ENCODE data around the gene KLHL29. TPM values are rescaled to one million over a fixed set of nuclear protein-coding genes. Genes with fewer than 3 reads are reported as not detected.

The KLHL29 gene
- total and polyA plus RNA-seq, 2 experiments from 2014 or later: 1.5 to 6.5 TPM

- TF ChIP-seq CTCF (conservative IDR thresholded peaks at IDR 0.05; ENCODE audit: low read depth in 2 of 2): no peak
- TF ChIP-seq, protein P1, sequence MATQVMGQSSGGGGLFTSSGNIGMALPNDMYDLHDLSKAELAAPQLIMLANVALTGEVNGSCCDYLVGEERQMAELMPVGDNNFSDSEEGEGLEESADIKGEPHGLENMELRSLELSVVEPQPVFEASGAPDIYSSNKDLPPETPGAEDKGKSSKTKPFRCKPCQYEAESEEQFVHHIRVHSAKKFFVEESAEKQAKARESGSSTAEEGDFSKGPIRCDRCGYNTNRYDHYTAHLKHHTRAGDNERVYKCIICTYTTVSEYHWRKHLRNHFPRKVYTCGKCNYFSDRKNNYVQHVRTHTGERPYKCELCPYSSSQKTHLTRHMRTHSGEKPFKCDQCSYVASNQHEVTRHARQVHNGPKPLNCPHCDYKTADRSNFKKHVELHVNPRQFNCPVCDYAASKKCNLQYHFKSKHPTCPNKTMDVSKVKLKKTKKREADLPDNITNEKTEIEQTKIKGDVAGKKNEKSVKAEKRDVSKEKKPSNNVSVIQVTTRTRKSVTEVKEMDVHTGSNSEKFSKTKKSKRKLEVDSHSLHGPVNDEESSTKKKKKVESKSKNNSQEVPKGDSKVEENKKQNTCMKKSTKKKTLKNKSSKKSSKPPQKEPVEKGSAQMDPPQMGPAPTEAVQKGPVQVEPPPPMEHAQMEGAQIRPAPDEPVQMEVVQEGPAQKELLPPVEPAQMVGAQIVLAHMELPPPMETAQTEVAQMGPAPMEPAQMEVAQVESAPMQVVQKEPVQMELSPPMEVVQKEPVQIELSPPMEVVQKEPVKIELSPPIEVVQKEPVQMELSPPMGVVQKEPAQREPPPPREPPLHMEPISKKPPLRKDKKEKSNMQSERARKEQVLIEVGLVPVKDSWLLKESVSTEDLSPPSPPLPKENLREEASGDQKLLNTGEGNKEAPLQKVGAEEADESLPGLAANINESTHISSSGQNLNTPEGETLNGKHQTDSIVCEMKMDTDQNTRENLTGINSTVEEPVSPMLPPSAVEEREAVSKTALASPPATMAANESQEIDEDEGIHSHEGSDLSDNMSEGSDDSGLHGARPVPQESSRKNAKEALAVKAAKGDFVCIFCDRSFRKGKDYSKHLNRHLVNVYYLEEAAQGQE (IDR thresholded peaks at IDR 0.05; ENCODE audit: unreplicated experiment): no peak
Observed at GRCh38 chr2:23587341-23587880, 202.4 kb downstream of the KLHL29 start (continued).

DNA sequence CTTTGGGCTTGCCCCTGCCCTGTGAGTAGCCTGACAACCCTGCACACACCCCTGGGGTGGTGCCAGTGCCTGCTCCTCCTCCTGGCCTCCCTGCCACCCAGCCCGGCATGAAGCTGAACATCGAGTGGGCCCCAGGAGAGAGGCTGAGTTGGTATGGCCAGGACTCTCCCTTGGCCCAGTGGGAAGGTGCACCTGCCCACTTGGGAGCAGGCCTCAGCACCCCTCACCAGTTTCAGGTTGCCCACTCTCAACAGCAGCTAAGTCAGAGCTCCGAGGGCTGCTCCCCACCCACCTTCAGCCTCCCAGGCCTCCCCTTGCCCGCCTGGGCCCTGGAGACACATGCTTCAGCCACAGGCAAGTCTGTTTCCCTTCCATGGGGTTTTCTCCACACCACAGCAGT, 203.1 kb downstream of the KLHL29 start:
- Histone ChIP-seq H3K4me2 (no peak overlapping the region), H3K9me2 (ENCODE audit: insufficient read depth) (no peaks in the 10 kb centered on the region), H3K4me3 (no peak overlapping the region), H3K27me3 (ENCODE audit: insufficient read depth) (no peaks in the 10 kb centered on the region), H2AFZ (no peak overlapping the region), H3K79me2 (replicated peaks; ENCODE audit: insufficient read depth) (no peaks in the 10 kb centered on the region), H3K36me3 (ENCODE audit: insufficient read depth) (no peaks in the 10 kb centered on the region), H4K20me1 (replicated peaks; ENCODE audit: insufficient read depth) (no peaks in the 10 kb centered on the region), H3F3A (replicated peaks; ENCODE audit: low read depth) (no peaks in the 10 kb centered on the region), H3K4me1 (ENCODE audit: insufficient read depth) (no peaks in the 10 kb centered on the region), H3K27ac (ENCODE audit: low read depth) (no peak overlapping the region)
- Mint-ChIP-seq H3K4me3 (no peak overlapping the region), H3K9me3 (no peaks in the 10 kb centered on the region), H3K4me1 (peaks cover 11% of the 10 kb centered on the region), H3K36me3 (ENCODE audit: low read depth) (no peaks in the 10 kb centered on the region), H3K27me3 (ENCODE audit: insufficient read depth, low read depth, poor library complexity) (no peaks in the 10 kb centered on the region), H3K27ac (no peak overlapping the region)
- ATAC-seq (no peak), DNase-seq (ENCODE audit: low spot score) (no peak)
- TF ChIP-seq ZNF331 (CRISPR knock-in tag; IDR thresholded peaks at IDR 0.05; ENCODE audit: low read depth): no peak
- no peak for TF ChIP-seq CTCF (conservative IDR thresholded peaks at IDR 0.05; ENCODE audit: low read depth in 2 of 2)
- TF ChIP-seq JUNB (IDR thresholded peaks at IDR 0.05; ENCODE audit: unreplicated experiment): no peak
- no peak for TF ChIP-seq ZNF114 (CRISPR knock-in tag; IDR thresholded peaks at IDR 0.05)
- no peak for TF ChIP-seq STAT1 (IDR thresholded peaks at IDR 0.05; ENCODE audit: unreplicated experiment)
- TF ChIP-seq, protein P1 (IDR thresholded peaks at IDR 0.05; ENCODE audit: unreplicated experiment): no peak
- TF ChIP-seq POLR2AphosphoS5 (IDR thresholded peaks at IDR 0.05; ENCODE audit: low read depth): no peak
- TF ChIP-seq ETS1 (IDR thresholded peaks at IDR 0.05): no peak
- no peak for TF ChIP-seq CREB1 (CRISPR knock-in tag; IDR thresholded peaks at IDR 0.05; ENCODE audit: low read depth)
